ENCODE data around the gene ERGIC1. TPM values are rescaled to one million over a fixed set of nuclear protein-coding genes. Genes with fewer than 3 reads are reported as not detected.

Gene ERGIC1
- total and polyA plus RNA-seq, 2 of the 8 experiments (the other 6 are each of a cell fraction or from before 2014, with no cell fraction given): 95.3 to 106 TPM

DNA sequence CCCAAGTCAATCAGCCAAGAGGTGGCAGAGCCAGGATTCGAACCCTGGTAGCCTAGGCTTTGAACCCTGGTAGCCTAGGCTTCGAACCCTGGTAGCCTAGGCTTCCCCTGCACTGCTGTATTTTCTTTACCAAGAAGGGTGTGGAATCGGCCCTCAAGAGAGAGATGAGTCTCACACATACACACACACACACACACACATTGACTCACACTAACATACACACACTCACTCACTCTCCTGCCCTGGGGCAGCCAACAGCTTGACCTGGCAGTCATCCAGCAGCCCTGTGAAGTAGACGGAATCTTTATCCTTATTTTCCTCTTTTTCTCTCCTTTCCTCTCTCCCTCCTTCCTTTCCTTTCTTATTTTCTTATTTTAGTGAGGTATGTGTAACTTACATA, 69.7 kb downstream of the ERGIC1 start:
- DNase-seq (ENCODE audit: low read depth in 1 of 2, low spot score in 2 of 2): no peak
- Histone ChIP-seq H3K36me3 (ENCODE audit: control insufficient read depth in 2 of 4, insufficient read depth in 4 of 4, low read length in 3 of 4) (peaks cover 0 to 12% (median 3%) of the 10 kb centered on the region in 4 experiments; a peak in 3 of 8 replicates), H3K79me1 (ENCODE audit: low read depth, low read length) (no peaks in the 10 kb centered on the region), H3K4ac (replicated peaks; ENCODE audit: insufficient read length, low read depth, low read length) (no peak overlapping the region), H3K14ac (ENCODE audit: insufficient read length) (no peak overlapping the region), H2BK5ac (ENCODE audit: low read depth, low read length) (no peak overlapping the region), H3K56ac (replicated peaks; ENCODE audit: insufficient read length, low read depth, low read length) (no peak overlapping the region), H3K9me3 (ENCODE audit: insufficient read depth in 2 of 2, low read depth in 1 of 2, low read length in 1 of 2) (no peaks in the 10 kb centered on the region), H3K23me2 (ENCODE audit: low read depth, low read length) (no peaks in the 10 kb centered on the region), H3K4me3 (ENCODE audit: extremely low read depth in 1 of 4, insufficient read depth in 2 of 4, low read depth in 3 of 4, low read length in 4 of 4) (no peak overlapping the region), H3K9ac (replicated peaks in 1 of 4; ENCODE audit: extremely low read depth in 1 of 4, low read depth in 3 of 4, low read length in 3 of 4) (no peak overlapping the region), H3K4me2 (ENCODE audit: insufficient read depth in 1 of 2, low read depth in 2 of 2, low read length in 2 of 2) (no peak overlapping the region), H2AK5ac (ENCODE audit: low read depth, low read length) (no peak overlapping the region), H3K4me1 (replicated peaks in 1 of 4; ENCODE audit: control insufficient read depth in 3 of 4, insufficient read depth in 4 of 4, low read length in 3 of 4) (peaks cover 0 to 9% (median 4%) of the 10 kb centered on the region in 4 experiments; a peak in 5 of 7 replicates), H4K91ac (replicated peaks; ENCODE audit: insufficient read length, low read length) (no peak overlapping the region), H3K27me3 (replicated peaks in 1 of 4; ENCODE audit: control insufficient read depth in 3 of 4, extremely low read depth in 1 of 4, insufficient read depth in 3 of 4, low read length in 3 of 4) (no peaks in the 10 kb centered on the region), H3K18ac (ENCODE audit: extremely low read depth, low read length) (no peak overlapping the region), H2BK15ac (ENCODE audit: low read length) (no peak overlapping the region), H3K27ac (ENCODE audit: low read depth, low read length) (no peak overlapping the region), H2BK120ac (replicated peaks; ENCODE audit: low read depth, low read length) (no peak overlapping the region), H4K20me1 (replicated peaks in 1 of 2; ENCODE audit: control insufficient read depth in 1 of 2, insufficient read depth in 2 of 2, low read length in 2 of 2) (peaks cover 6 to 19% of the 10 kb centered on the region in 2 experiments), H4K5ac (ENCODE audit: insufficient read length, low read depth, low read length) (no peak overlapping the region), H2AFZ (ENCODE audit: low read length) (no peak overlapping the region), H4K8ac (ENCODE audit: extremely low read depth, insufficient read depth, low read length) (no peak overlapping the region), H3K23ac (ENCODE audit: insufficient read length) (no peak overlapping the region), H2BK12ac (ENCODE audit: low read depth, low read length) (no peak overlapping the region), H2BK20ac (ENCODE audit: low read length) (no peak overlapping the region), H3K79me2 (ENCODE audit: control insufficient read depth in 1 of 2, insufficient read depth in 2 of 2, low read length in 2 of 2) (no peaks in the 10 kb centered on the region)
- WGBS, 2 experiments (ENCODE audit: extremely low coverage in 1 of 2, insufficient coverage in 1 of 2, insufficient read length in 1 of 2, insufficient replicate concordance in 2 of 2, low coverage in 1 of 2, low lambda C conversion rate in 2 of 2, missing lambda C conversion rate in 1 of 2): 91% methylated on average over 4 of the region's 4 CpGs; no CpG with 5 or more reads in 1 of the 2 experiments
- ChIA-PET CTCF (ENCODE audit: partially characterized antibody) (interaction anchor here (0.6 to 3.7 kb wide), 8 partner anchors 9 to 489 kb away, joined by 3 to 31 read pairs (median 4); no protein-coding TSS in a partner anchor), POLR2A (ENCODE audit: partially characterized antibody) (no interaction called here)
- no peak for FAIRE-seq
- no peak for TF ChIP-seq EGR1 (IDR thresholded peaks at IDR 0.05; ENCODE audit: borderline replicate concordance, low read depth, low read length)
- TF ChIP-seq, protein P1, sequence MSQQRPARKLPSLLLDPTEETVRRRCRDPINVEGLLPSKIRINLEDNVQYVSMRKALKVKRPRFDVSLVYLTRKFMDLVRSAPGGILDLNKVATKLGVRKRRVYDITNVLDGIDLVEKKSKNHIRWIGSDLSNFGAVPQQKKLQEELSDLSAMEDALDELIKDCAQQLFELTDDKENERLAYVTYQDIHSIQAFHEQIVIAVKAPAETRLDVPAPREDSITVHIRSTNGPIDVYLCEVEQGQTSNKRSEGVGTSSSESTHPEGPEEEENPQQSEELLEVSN (IDR thresholded peaks at IDR 0.05): no peak
- no peak for TF ChIP-seq ZNF274 (IDR thresholded peaks at IDR 0.05; ENCODE audit: borderline replicate concordance, extremely low read depth, low read length)
- no peak for TF ChIP-seq TCF12 (IDR thresholded peaks at IDR 0.05; ENCODE audit: low read depth, low read length)
- no peak for TF ChIP-seq RXRA (IDR thresholded peaks at IDR 0.05; ENCODE audit: insufficient read depth, low read depth, low read length)
- TF ChIP-seq RNF2 (IDR thresholded peaks at IDR 0.05; ENCODE audit: borderline replicate concordance, low read depth, low read length, missing control alignments, poor library complexity, severe bottlenecking): no peak
- TF ChIP-seq CBX5 (IDR thresholded peaks at IDR 0.05; ENCODE audit: low read depth, low read length): no peak
- TF ChIP-seq RFX5 (IDR thresholded peaks at IDR 0.05; ENCODE audit: borderline replicate concordance, low read depth, low read length): no peak
- no peak for TF ChIP-seq MAFK (IDR thresholded peaks at IDR 0.05; ENCODE audit: low read depth, low read length)
- no peak for TF ChIP-seq PHF8 (conservative IDR thresholded peaks at IDR 0.05; ENCODE audit: low read depth, low read length)
- TF ChIP-seq HDAC2 (IDR thresholded peaks at IDR 0.05; ENCODE audit: borderline replicate concordance in 1 of 2, low read depth in 2 of 2, low read length in 2 of 2): no peak
- TF ChIP-seq ASH2L (IDR thresholded peaks at IDR 0.05; ENCODE audit: low read length): no peak
- TF ChIP-seq TAF7 (optimal IDR thresholded peaks at IDR 0.05; ENCODE audit: borderline replicate concordance, low read depth, low read length): no peak
